H1 (cell line): ENCODE measurements around the gene CNTF. TPM values are rescaled to one million over a fixed set of nuclear protein-coding genes. Genes with fewer than 3 reads are reported as not detected.
A peak's percentile ranks its signal among the peaks of the same experiment; 100 is the strongest.

Experiments used
- CTCF ChIA-PET: fragments of 300-600 bp; sonication (Branson Sonifier 250); formaldehyde crosslinking; loops from one replicate; lab custom pipeline; 2021; ENCODE audit not compliant: partially characterized antibody; lab: Charles Lee
- POLR2A ChIA-PET: fragments of 300-600 bp; sonication (Branson Sonifier 250); formaldehyde crosslinking; loops from one replicate; lab custom pipeline; 2021; ENCODE audit warnings: inconsistent platforms; ENCODE audit not compliant: partially characterized antibody; lab: Charles Lee
- DNase-seq, 2 experiments: peaks; one replicate each; pipeline versions ENCODE4 v3.0.0 to v3.0.0-alpha.2; 2010 to 2022; ENCODE audit warnings: low spot score in 2 of 2, low read depth in 1 of 2, mixed read lengths in 1 of 2
- FAIRE-seq: peaks from 2 replicates; lab custom pipeline; 2011; peaks lifted over from hg19 to GRCh38; lab: Jason Lieb, UNC
- H2AFZ ChIP-seq: 2 replicates; pipeline ENCODE4 v1.8.1; 2012; ENCODE audit warnings: low read length, inconsistent platforms
- H2AK5ac ChIP-seq: 2 replicates; pipeline ENCODE4 v1.6.1; 2013; ENCODE audit warnings: low read depth, low read length
- H2BK120ac ChIP-seq: replicated peaks from 2 replicates; pipeline ENCODE3; 2013; ENCODE audit warnings: low read depth, low read length, inconsistent platforms
- H2BK12ac ChIP-seq: 2 replicates; pipeline ENCODE4 v1.6.1; 2013; ENCODE audit warnings: low read depth, low read length
- H2BK15ac ChIP-seq: 2 replicates; pipeline ENCODE4 v1.6.1; 2013; ENCODE audit warnings: low read length
- H2BK20ac ChIP-seq: 2 replicates; pipeline ENCODE4 v1.6.1; 2013; ENCODE audit warnings: low read length
- H2BK5ac ChIP-seq: 2 replicates; pipeline ENCODE4 v1.6.1; 2013; ENCODE audit warnings: low read depth, low read length
- H3K14ac ChIP-seq: 2 replicates; pipeline ENCODE4 v1.6.1; 2013; ENCODE audit warnings: inconsistent platforms; ENCODE audit not compliant: insufficient read length
- H3K18ac ChIP-seq: 2 replicates; pipeline ENCODE4 v1.6.1; 2013; ENCODE audit warnings: low read length; ENCODE audit errors: extremely low read depth
- H3K23ac ChIP-seq: 2 replicates; pipeline ENCODE4 v1.6.1; 2013; ENCODE audit warnings: inconsistent platforms; ENCODE audit not compliant: insufficient read length
- H3K23me2 ChIP-seq: 2 replicates; pipeline ENCODE4 v1.6.1; 2013; ENCODE audit warnings: low read depth, low read length
- H3K27ac ChIP-seq: 2 replicates; pipeline ENCODE4 v1.6.1; 2011; ENCODE audit warnings: low read depth, low read length, inconsistent platforms
- H3K27me3 ChIP-seq, 4 experiments: replicated peaks in 1 of 4; 1 replicate in 1 of 4; 2 replicates in 3 of 4; pipeline versions ENCODE4 v1.6.1 to v1.8.1; 2011 to 2013; ENCODE audit warnings: low read length in 3 of 4, mild to moderate bottlenecking in 3 of 4, inconsistent platforms in 2 of 4, mixed read lengths in 2 of 4, moderate library complexity in 1 of 4; ENCODE audit not compliant: control insufficient read depth in 3 of 4, insufficient read depth in 3 of 4; ENCODE audit errors: extremely low read depth in 1 of 4
- H3K36me3 ChIP-seq, 4 experiments: 2 replicates each; pipeline versions ENCODE4 v1.6.1 to v1.8.1; 2011 to 2013; ENCODE audit warnings: mild to moderate bottlenecking in 4 of 4, low read length in 3 of 4, moderate library complexity in 2 of 4, control low read depth in 1 of 4, inconsistent platforms in 1 of 4; ENCODE audit not compliant: insufficient read depth in 4 of 4, control insufficient read depth in 2 of 4
- H3K4ac ChIP-seq: replicated peaks from 2 replicates; pipeline ENCODE3; 2013; ENCODE audit warnings: low read length, low read depth, mixed read lengths, inconsistent platforms; ENCODE audit not compliant: insufficient read length
- H3K4me1 ChIP-seq, 4 experiments: replicated peaks in 1 of 4; 1 replicate in 1 of 4; 2 replicates in 3 of 4; pipeline versions ENCODE4 v1.6.1 to v1.8.1; 2011 to 2013; ENCODE audit warnings: low read length in 3 of 4, inconsistent platforms in 2 of 4, mixed read lengths in 1 of 4; ENCODE audit not compliant: insufficient read depth in 4 of 4, control insufficient read depth in 3 of 4
- H3K4me2 ChIP-seq, 2 experiments: 2 replicates each; pipeline versions ENCODE4 v1.6.1 to v1.8.1; 2011 to 2013; ENCODE audit warnings: low read depth in 2 of 2, low read length in 2 of 2, control low read depth in 1 of 2, inconsistent platforms in 1 of 2, mild to moderate bottlenecking in 1 of 2; ENCODE audit not compliant: insufficient read depth in 1 of 2
- H3K4me3 ChIP-seq, 4 experiments: fragments of 200-600, 300-600 bp in 1 of 4; sonication (generic), shearing (Covaris generic), sonication (Bioruptor Twin) in 1 of 4; 2 replicates each; pipeline versions ENCODE4 v1.5.1 to v1.8.1; 2011 to 2016; ENCODE audit warnings: low read length in 4 of 4, low read depth in 3 of 4, control low read depth in 2 of 4, inconsistent platforms in 2 of 4, mild to moderate bottlenecking in 2 of 4, mixed read lengths in 1 of 4, moderate library complexity in 1 of 4; ENCODE audit not compliant: insufficient read depth in 2 of 4; ENCODE audit errors: extremely low read depth in 1 of 4
- H3K56ac ChIP-seq: replicated peaks from 2 replicates; pipeline ENCODE3; 2013; ENCODE audit warnings: low read depth, mild to moderate bottlenecking, mixed read lengths, low read length, inconsistent platforms; ENCODE audit not compliant: insufficient read length
- H3K79me1 ChIP-seq: 2 replicates; pipeline ENCODE4 v1.6.1; 2013; ENCODE audit warnings: low read depth, low read length, control low read depth
- H3K79me2 ChIP-seq, 2 experiments: 2 replicates each; pipeline versions ENCODE4 v1.6.1 to v1.8.1; 2012 to 2013; ENCODE audit warnings: low read length in 2 of 2, mild to moderate bottlenecking in 2 of 2, inconsistent platforms in 1 of 2; ENCODE audit not compliant: insufficient read depth in 2 of 2, control insufficient read depth in 1 of 2
- H3K9ac ChIP-seq, 4 experiments: replicated peaks in 1 of 4; 1 replicate in 1 of 4; 2 replicates in 3 of 4; pipeline versions ENCODE4 v1.6.1 to v1.8.1; 2011 to 2013; ENCODE audit warnings: low read depth in 3 of 4, low read length in 3 of 4, control low read depth in 2 of 4, mild to moderate bottlenecking in 2 of 4, moderate library complexity in 2 of 4, inconsistent platforms in 1 of 4; ENCODE audit errors: extremely low read depth in 1 of 4
- H3K9me3 ChIP-seq, 2 experiments: 2 replicates each; pipeline versions ENCODE4 v1.6.1 to v1.8.1; 2012 to 2013; ENCODE audit warnings: mild to moderate bottlenecking in 2 of 2, moderate library complexity in 2 of 2, control low read depth in 1 of 2, inconsistent platforms in 1 of 2, low read depth in 1 of 2, low read length in 1 of 2, mixed read lengths in 1 of 2; ENCODE audit not compliant: insufficient read depth in 2 of 2
- H4K20me1 ChIP-seq, 2 experiments: replicated peaks in 1 of 2; 2 replicates each; pipeline versions ENCODE3 to v1.8.1; 2011 to 2013; ENCODE audit warnings: inconsistent platforms in 2 of 2, low read length in 2 of 2, mild to moderate bottlenecking in 1 of 2; ENCODE audit not compliant: insufficient read depth in 2 of 2, control insufficient read depth in 1 of 2
- H4K5ac ChIP-seq: 2 replicates; pipeline ENCODE4 v1.6.1; 2013; ENCODE audit warnings: low read length, low read depth, mixed read lengths, inconsistent platforms; ENCODE audit not compliant: insufficient read length
- H4K8ac ChIP-seq: 2 replicates; pipeline ENCODE4 v1.8.0; 2013; ENCODE audit warnings: mild to moderate bottlenecking, moderate library complexity, low read length, inconsistent platforms; ENCODE audit not compliant: insufficient read depth; ENCODE audit errors: extremely low read depth
- H4K91ac ChIP-seq: replicated peaks from 2 replicates; pipeline ENCODE3; 2013; ENCODE audit warnings: low read length, mixed read lengths, inconsistent platforms; ENCODE audit not compliant: insufficient read length
- CEBPB ChIP-seq: IDR thresholded peaks from 2 replicates; pipeline ENCODE4 v1.6.1; 2012; ENCODE audit warnings: low read depth, low read length
- MAX ChIP-seq: IDR thresholded peaks from 2 replicates; pipeline ENCODE4 v1.6.1; 2012; ENCODE audit warnings: inconsistent platforms
- NANOG ChIP-seq: IDR thresholded peaks from 2 replicates; pipeline ENCODE4 v1.6.1; 2011; ENCODE audit warnings: low read length, low read depth, mild to moderate bottlenecking, inconsistent platforms; ENCODE audit not compliant: insufficient read depth, poor library complexity, severe bottlenecking
- WGBS, 2 experiments: shearing (Covaris generic) in 1 of 2; methylation state at CpG; one replicate each; pipeline versions ENCODE4 v1.1.6 to v1.1.7; 2013 to 2015; ENCODE audit warnings: low lambda C conversion rate in 2 of 2, mixed read lengths in 2 of 2, inconsistent platforms in 1 of 2, low coverage in 1 of 2, missing lambda C conversion rate in 1 of 2; ENCODE audit not compliant: insufficient replicate concordance in 2 of 2, insufficient coverage in 1 of 2, insufficient read length in 1 of 2; ENCODE audit errors: extremely low coverage in 1 of 2, missing lambda C conversion rate in 1 of 2; 5-methylcytosine and 5-hydroxymethylcytosine counted together
- polyA plus RNA-seq, 7 experiments: library from polyadenylated mRNA; depleted of rRNA in 3 of 7; stranded (reverse) in 5 of 7; unstranded in 2 of 7; fragments of >200 nt in 5 of 7; fragments of 200-250 nt in 2 of 7; gene quantifications; 1 replicate in 5 of 7; 2 replicates in 1 of 7; 4 replicates in 1 of 7; pipeline versions ENCODE4 v1.2.1 to v1.2.3, GENCODE V29; 2011 to 2013; ENCODE audit warnings: missing spikeins in 2 of 7, mixed read lengths in 2 of 7
- total RNA-seq: library from RNA; stranded (reverse); fragmentation: NEBNext Ultra II Directional; extraction: Animal tissue kit (Norgen Biotek cat#: 25700); gene quantifications from 2 replicates; pipeline ENCODE4 v1.2.1, GENCODE V29; 2021

Gene CNTF
- total and polyA plus RNA-seq, 2 of the 8 experiments (the other 6 are each of a cell fraction or from before 2014, with no cell fraction given): 0.41 to 1.5 TPM

- CTCF ChIA-PET: interaction anchor here (0.6 to 6.8 kb wide), 20 partner anchors 8 to 549 kb away, joined by 3 to 52 read pairs (median 4); no protein-coding TSS in a partner anchor
- peaks cover 0 to 7% (median 3%) of the 10 kb centered on the region in 4 experiments; a peak in 3 of 7 replicates for H3K4me1 ChIP-seq
- no peak overlapping the region for H3K14ac ChIP-seq
- H3K27me3 ChIP-seq: no peaks in the 10 kb centered on the region
- no peak overlapping the region for H4K5ac ChIP-seq
- H3K23me2 ChIP-seq: no peaks in the 10 kb centered on the region
- DNase-seq: no peak
- no peaks in the 10 kb centered on the region for H3K9me3 ChIP-seq
- H3K79me2 ChIP-seq: no peaks in the 10 kb centered on the region
- no peak overlapping the region; the same call in 1 of the 2 replicates for H3K18ac ChIP-seq
- no peak overlapping the region for H3K4me3 ChIP-seq
- no peaks in the 10 kb centered on the region for H3K79me1 ChIP-seq
- POLR2A ChIA-PET: interaction anchor here (0.8 to 1.1 kb wide), 2 partner anchors 75 to 283 kb away, joined by 3 to 4 read pairs; no protein-coding TSS in a partner anchor
- H2BK5ac ChIP-seq: no peak overlapping the region
- WGBS, 2 experiments: 73% methylated on average over 2 of the region's 2 CpGs; no CpG with 5 or more reads in 1 of the 2 experiments
- H2BK120ac ChIP-seq: no peak overlapping the region
- H3K4ac ChIP-seq: no peak overlapping the region
- H4K20me1 ChIP-seq: no peaks in the 10 kb centered on the region
- H3K9ac ChIP-seq: no peak overlapping the region
- H2AFZ ChIP-seq: no peak overlapping the region
- no peak overlapping the region for H4K91ac ChIP-seq
- H3K27ac ChIP-seq: no peak overlapping the region
- H3K4me2 ChIP-seq: 0 out of 4 replicates have a peak overlapping the region, but pooled peaks of 1 of the 2 experiments have one; percentile 33
- no peak overlapping the region for H3K56ac ChIP-seq
- no peak overlapping the region for H3K23ac ChIP-seq
- no peaks in the 10 kb centered on the region for H3K36me3 ChIP-seq
- H2BK12ac ChIP-seq: no peak overlapping the region
- TF ChIP-seq CEBPB (no peak), MAX (no peak), NANOG (peak; percentile 60)
- TF ChIP-seq, all 59 proteins: peak for 1
- no peak overlapping the region for H4K8ac ChIP-seq
- no peak overlapping the region for H2BK15ac ChIP-seq
- FAIRE-seq: no peak
- no peak overlapping the region for H2AK5ac ChIP-seq
- H2BK20ac ChIP-seq: no peak overlapping the region
Observed at GRCh38 chr11:58652726-58653280, 30.3 kb downstream of the CNTF start.
